HepG2 (cell line): ENCODE data around the gene CSNK2B. TPM values are rescaled to one million over a fixed set of nuclear protein-coding genes. Genes with fewer than 3 reads are reported as not detected.

Experiments
- AGO2 ChIP-seq: fragments of 200-400 bp; formaldehyde crosslinking; optimal IDR thresholded peaks from 2 replicates; pipeline ENCODE3; 2017; ENCODE audit warnings: mild to moderate bottlenecking, low read depth, low read length, moderate library complexity
- BHLHE40 ChIP-seq: IDR thresholded peaks from 2 replicates; pipeline ENCODE4 v1.6.1; 2011; ENCODE audit warnings: low read length, improper control_type of control experiment
- ETV5 ChIP-seq: IDR thresholded peaks from 2 replicates; pipeline ENCODE4 v1.6.1; 2018; ENCODE audit warnings: missing biosample characterization, missing genetic modification reagents, inconsistent platforms, borderline replicate concordance
- FOXA1 ChIP-seq, 2 experiments: fragments of 450-650 bp in 1 of 2; sonication (generic) in 1 of 2; formaldehyde crosslinking in 1 of 2; IDR thresholded peaks; 2 replicates each; pipeline versions ENCODE4 v1.4.0 to v1.6.1; 2016 to 2020; ENCODE audit warnings: missing genetic modification reagents in 1 of 2
- MXI1 ChIP-seq: IDR thresholded peaks from 3 replicates; pipeline ENCODE4 v1.6.1; 2012; ENCODE audit warnings: low read depth, low read length, inconsistent platforms, borderline replicate concordance
- NFE2L1 ChIP-seq: sonication (generic); formaldehyde crosslinking; IDR thresholded peaks from 2 replicates; pipeline ENCODE4 v1.4.0; 2020; ENCODE audit warnings: missing genetic modification reagents, mild to moderate bottlenecking, borderline replicate concordance
- PRMT3 ChIP-seq: sonication (generic); formaldehyde crosslinking; IDR thresholded peaks from 2 replicates; pipeline ENCODE4 v1.8.1; 2022; ENCODE audit warnings: low read depth, mild to moderate bottlenecking, moderate library complexity, missing genetic modification reagents, borderline replicate concordance
- RBM39 ChIP-seq: fragments of 200-400 bp; formaldehyde crosslinking; IDR thresholded peaks from one replicate; pipeline ENCODE4 v1.6.1; 2018; ENCODE audit warnings: antibody characterized with exemption, mild to moderate bottlenecking, low read depth, low read length; ENCODE audit not compliant: poor library complexity, severe bottlenecking
- REXO4 ChIP-seq: sonication (generic); formaldehyde crosslinking; IDR thresholded peaks from 2 replicates; pipeline ENCODE4 v1.8.0; 2022; ENCODE audit warnings: missing genetic modification reagents, mild to moderate bottlenecking, borderline replicate concordance
- SNAPC2 ChIP-seq: sonication (generic); formaldehyde crosslinking; IDR thresholded peaks from 2 replicates; pipeline ENCODE4 v1.8.1; 2022; ENCODE audit warnings: mild to moderate bottlenecking, missing genetic modification reagents
- TBL1XR1 ChIP-seq: fragments of 150-350 bp; IDR thresholded peaks from 2 replicates; pipeline ENCODE4 v1.6.1; 2014; ENCODE audit warnings: borderline replicate concordance, low read length; ENCODE audit not compliant: partially characterized antibody
- TCF7 ChIP-seq: sonication (generic); IDR thresholded peaks from 2 replicates; pipeline ENCODE4 v1.6.1; 2016; ENCODE audit warnings: antibody characterized with exemption, low read depth
- XBP1 ChIP-seq: sonication (generic); formaldehyde crosslinking; IDR thresholded peaks from 2 replicates; pipeline ENCODE4 v1.5.0; 2020; ENCODE audit warnings: missing genetic modification reagents
- ZFP36L1 ChIP-seq: sonication (generic); formaldehyde crosslinking; IDR thresholded peaks from 2 replicates; pipeline ENCODE4 v1.8.0; 2022; ENCODE audit warnings: mild to moderate bottlenecking, missing genetic modification reagents, moderate library complexity
- ZNF121 ChIP-seq: sonication (generic); formaldehyde crosslinking; IDR thresholded peaks from 2 replicates; pipeline ENCODE4 v1.5.0; 2020; ENCODE audit warnings: mild to moderate bottlenecking, missing genetic modification reagents
- ZNF282 ChIP-seq: fragments of 450-650 bp; IDR thresholded peaks from 2 replicates; pipeline ENCODE4 v1.6.1; 2018; ENCODE audit not compliant: partially characterized antibody
- ZNF670 ChIP-seq: sonication (generic); formaldehyde crosslinking; IDR thresholded peaks from 2 replicates; pipeline ENCODE4 v1.8.0; 2022; ENCODE audit warnings: mild to moderate bottlenecking, missing genetic modification reagents, borderline replicate concordance
- polyA plus RNA-seq, 8 experiments: library from polyadenylated mRNA; depleted of rRNA in 3 of 8; stranded (reverse) in 7 of 8; unstranded in 1 of 8; fragments of >200 nt; fragmentation: Illumina TruSeq in 4 of 8; extraction: Trizol in 4 of 8; gene quantifications; 2 replicates each; pipeline versions ENCODE4 v1.2.1 to v1.2.3, GENCODE V29; 2011 to 2016; ENCODE audit warnings: low read depth in 4 of 8, missing spikeins in 1 of 8, mixed read lengths in 1 of 8; ENCODE audit not compliant: insufficient read depth in 1 of 8
- total RNA-seq, 5 experiments: library from RNA; depleted of rRNA; stranded (reverse); fragments of >200 nt; fragmentation: Illumina TruSeq; extraction: Trizol; gene quantifications; 2 replicates each; pipeline ENCODE4 v1.2.3, GENCODE V29; 2016; ENCODE audit warnings: low read depth in 1 of 5
- TF ChIP-seq, protein P1 (sequence below): sonication (generic); formaldehyde crosslinking; IDR thresholded peaks from 2 replicates; pipeline ENCODE4 v1.4.0; 2020; ENCODE audit warnings: mild to moderate bottlenecking, missing genetic modification reagents
- TF ChIP-seq, protein P2 (sequence below): sonication (generic); formaldehyde crosslinking; IDR thresholded peaks from 2 replicates; pipeline ENCODE4 v1.4.0; 2020; ENCODE audit warnings: missing genetic modification reagents
- TF ChIP-seq, protein P3 (sequence below): sonication (generic); formaldehyde crosslinking; IDR thresholded peaks from 2 replicates; pipeline ENCODE4 v1.8.1; 2023; ENCODE audit warnings: missing genetic modification reagents, mild to moderate bottlenecking, borderline replicate concordance

CSNK2B gene
- total and polyA plus RNA-seq, 2 of the 13 experiments (the other 11 are each of a cell fraction or from before 2014, with no cell fraction given), result 111 to 296 TPM

DNA sequence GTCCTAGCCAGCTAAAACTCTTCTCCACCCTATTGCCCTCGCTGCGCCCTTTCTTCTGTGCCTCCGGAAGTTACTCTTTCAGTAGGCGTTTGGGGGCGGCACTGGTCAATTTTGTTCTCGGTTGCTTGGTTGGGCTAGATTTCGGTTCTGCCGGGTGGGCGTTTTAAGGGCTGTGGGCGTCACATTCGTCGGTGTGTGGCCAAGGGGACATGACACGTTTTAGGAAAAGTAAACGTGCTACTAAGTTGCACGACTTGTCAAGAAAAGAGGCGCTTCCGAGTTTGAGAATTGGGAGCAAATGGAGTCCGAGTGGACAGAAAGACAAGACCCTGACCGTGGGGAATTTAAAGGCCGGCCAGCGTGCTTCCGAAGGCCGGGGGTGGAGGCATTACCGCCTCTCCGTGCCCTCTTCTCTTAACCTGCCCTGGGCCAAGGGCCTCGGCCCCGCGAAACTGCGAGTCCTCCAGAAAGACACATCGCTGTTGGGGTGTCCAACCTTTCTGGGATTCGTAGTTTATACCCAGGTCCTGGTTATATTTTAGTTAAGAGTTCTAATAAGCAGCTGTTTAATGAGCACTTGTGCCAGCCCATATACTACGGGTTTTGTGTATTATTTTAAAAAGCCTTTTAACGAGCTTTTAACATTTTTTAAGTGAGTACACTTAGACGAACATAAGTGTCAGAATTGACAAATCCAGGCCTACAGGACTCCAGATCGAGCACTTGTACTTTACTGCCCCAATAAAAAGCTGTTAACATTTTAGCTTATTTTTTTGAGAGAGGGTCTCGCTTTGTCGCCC is 12.8 kb upstream of the CSNK2B start (continued):
- 0 out of 2 replicates have a peak, but pooled peaks have one; percentile 9 for TF ChIP-seq REXO4 (CRISPR knock-in tag)
- TF ChIP-seq SNAPC2, result no peak
- no peak for TF ChIP-seq ZNF282
- no peak for TF ChIP-seq RBM39
- TF ChIP-seq, protein P1, sequence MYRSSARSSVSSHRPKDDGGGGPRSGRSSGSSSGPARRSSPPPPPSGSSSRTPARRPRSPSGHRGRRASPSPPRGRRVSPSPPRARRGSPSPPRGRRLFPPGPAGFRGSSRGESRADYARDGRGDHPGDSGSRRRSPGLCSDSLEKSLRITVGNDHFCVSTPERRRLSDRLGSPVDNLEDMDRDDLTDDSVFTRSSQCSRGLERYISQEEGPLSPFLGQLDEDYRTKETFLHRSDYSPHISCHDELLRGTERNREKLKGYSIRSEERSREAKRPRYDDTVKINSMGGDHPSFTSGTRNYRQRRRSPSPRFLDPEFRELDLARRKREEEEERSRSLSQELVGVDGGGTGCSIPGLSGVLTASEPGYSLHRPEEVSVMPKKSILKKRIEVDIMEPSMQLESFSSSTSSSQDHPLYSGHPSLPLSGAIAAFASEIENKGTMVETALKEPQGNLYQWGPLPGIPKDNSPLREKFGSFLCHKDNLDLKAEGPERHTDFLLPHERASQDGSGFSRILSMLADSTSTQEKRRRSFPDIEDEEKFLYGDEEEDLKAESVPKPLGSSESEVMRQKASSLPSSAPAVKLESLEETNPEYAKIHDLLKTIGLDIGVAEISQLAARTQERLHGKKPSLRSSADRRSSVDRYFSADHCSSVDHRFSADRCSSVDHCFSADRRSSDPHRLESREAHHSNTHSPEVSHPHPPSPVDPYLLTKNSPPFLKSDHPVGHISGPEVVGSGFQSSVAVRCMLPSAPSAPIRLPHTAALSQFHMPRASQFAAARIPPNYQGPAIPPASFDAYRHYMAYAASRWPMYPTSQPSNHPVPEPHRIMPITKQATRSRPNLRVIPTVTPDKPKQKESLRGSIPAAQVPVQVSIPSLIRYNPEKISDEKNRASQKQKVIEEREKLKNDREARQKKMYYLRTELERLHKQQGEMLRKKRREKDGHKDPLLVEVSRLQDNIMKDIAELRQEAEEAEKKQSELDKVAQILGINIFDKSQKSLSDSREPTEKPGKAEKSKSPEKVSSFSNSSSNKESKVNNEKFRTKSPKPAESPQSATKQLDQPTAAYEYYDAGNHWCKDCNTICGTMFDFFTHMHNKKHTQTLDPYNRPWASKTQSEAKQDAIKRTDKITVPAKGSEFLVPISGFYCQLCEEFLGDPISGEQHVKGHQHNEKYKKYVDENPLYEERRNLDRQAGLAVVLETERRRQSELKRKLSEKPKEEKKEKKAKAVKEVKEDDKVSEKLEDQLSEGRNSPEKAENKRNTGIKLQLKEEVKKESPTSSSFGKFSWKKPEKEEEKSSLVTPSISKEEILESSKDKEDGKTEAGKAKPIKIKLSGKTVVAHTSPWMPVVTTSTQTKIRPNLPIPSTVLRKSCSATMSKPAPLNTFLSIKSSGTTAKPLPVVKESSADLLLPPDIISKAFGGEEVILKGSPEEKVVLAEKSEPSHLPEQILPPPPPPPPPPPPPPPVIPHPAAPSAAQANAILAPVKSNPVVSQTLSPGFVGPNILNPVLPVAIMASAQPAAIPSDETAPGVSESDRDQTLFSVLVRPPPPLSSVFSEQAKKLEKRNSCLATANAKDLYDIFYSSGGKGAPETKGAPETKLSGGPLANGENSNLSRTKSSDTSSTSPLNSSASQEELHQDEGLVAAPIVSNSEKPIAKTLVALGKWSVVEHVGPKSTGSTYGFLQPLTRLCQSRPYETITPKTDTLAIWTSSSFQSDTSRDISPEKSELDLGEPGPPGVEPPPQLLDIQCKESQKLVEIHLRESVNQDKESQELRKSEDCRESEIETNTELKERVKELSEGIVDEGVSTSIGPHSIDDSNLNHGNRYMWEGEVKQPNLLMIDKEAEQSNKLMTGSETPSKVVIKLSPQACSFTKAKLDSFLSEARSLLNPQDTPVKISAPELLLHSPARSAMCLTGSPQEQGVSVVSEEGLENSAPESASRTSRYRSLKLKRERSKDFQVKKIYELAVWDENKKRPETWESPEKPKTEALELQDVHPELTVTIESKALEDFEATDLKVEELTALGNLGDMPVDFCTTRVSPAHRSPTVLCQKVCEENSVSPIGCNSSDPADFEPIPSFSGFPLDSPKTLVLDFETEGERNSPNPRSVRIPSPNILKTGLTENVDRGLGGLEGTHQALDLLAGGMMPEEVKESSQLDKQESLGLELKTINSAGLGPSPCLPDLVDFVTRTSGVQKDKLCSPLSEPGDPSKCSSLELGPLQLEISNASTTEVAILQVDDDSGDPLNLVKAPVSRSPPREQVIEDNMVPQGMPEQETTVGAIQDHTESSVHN, result no peak
- TF ChIP-seq ZNF121 (CRISPR knock-in tag), result no peak
- no peak for TF ChIP-seq ZFP36L1
- TF ChIP-seq TCF7, result 0 out of 2 replicates have a peak, but pooled peaks have one; percentile 23
- no peak for TF ChIP-seq BHLHE40
- TF ChIP-seq XBP1 (CRISPR knock-in tag), result no peak
- TF ChIP-seq AGO2, result no peak
- TF ChIP-seq NFE2L1 (CRISPR knock-in tag), result no peak
- TF ChIP-seq MXI1, result peak; percentile 50; the same call in 1 of the 3 replicates
- TF ChIP-seq, protein P2, sequence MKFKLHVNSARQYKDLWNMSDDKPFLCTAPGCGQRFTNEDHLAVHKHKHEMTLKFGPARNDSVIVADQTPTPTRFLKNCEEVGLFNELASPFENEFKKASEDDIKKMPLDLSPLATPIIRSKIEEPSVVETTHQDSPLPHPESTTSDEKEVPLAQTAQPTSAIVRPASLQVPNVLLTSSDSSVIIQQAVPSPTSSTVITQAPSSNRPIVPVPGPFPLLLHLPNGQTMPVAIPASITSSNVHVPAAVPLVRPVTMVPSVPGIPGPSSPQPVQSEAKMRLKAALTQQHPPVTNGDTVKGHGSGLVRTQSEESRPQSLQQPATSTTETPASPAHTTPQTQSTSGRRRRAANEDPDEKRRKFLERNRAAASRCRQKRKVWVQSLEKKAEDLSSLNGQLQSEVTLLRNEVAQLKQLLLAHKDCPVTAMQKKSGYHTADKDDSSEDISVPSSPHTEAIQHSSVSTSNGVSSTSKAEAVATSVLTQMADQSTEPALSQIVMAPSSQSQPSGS, result no peak
- TF ChIP-seq ZNF670 (CRISPR knock-in tag), result peak; percentile 68; the same call in 1 of the 2 replicates
- TF ChIP-seq, protein P3, sequence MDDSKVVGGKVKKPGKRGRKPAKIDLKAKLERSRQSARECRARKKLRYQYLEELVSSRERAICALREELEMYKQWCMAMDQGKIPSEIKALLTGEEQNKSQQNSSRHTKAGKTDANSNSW (CRISPR knock-in tag), result no peak
- no peak for TF ChIP-seq PRMT3 (CRISPR knock-in tag)
- no peak for TF ChIP-seq TBL1XR1
- no peak for TF ChIP-seq FOXA1 (IDR thresholded peaks at IDR 0.05)
- peak; percentile 51 for TF ChIP-seq FOXA1 (CRISPR knock-in tag; IDR thresholded peaks at IDR 0.05)
- TF ChIP-seq ETV5 (CRISPR knock-in tag), result peak; percentile 93
